T-helper 1 cell treated with Interleukin-12 subunit alpha and Interleukin-12 subunit beta and Interleukin-4 antibody, amounts not matched to agents 30 ng/mL and 1 ng/mL, for 36 hours (primary cell): ENCODE measurements around the gene SLC37A1. TPM values are rescaled to one million over a fixed set of nuclear protein-coding genes. Genes with fewer than 3 reads are reported as not detected.
"Not testable (repeated sequence)": the region's sequence is repeated elsewhere in the genome, so short reads cannot be mapped to it uniquely, and the experiment has no call there.

Source experiments
- intact Hi-C: fragments of 100-400 bp; cut with micrococcal nuclease; formaldehyde crosslinking; loops from one replicate; pipeline ENCODE4 v1.15.1; 2024
- total RNA-seq: library from RNA; stranded (reverse); gene quantifications from 2 replicates; pipeline ENCODE4 v1.2.3, GENCODE V29; 2022

Gene SLC37A1
- total RNA-seq = 13.7 and 14.3 TPM in 2 replicates

- intact Hi-C loops = loop anchor here (5.0 kb wide), 2 partner anchors 276 to 364 kb away; partner anchors contain the start of gene WDR4
These were observed at the start of gene SLC37A1 for GRCh38 chr21:42513151-42513984. Gene SLC37A1, plus strand, starts transcription at chr21:42513852. Its CDS starts 4,603 bp downstream, at chr21:42518455.

DNA sequence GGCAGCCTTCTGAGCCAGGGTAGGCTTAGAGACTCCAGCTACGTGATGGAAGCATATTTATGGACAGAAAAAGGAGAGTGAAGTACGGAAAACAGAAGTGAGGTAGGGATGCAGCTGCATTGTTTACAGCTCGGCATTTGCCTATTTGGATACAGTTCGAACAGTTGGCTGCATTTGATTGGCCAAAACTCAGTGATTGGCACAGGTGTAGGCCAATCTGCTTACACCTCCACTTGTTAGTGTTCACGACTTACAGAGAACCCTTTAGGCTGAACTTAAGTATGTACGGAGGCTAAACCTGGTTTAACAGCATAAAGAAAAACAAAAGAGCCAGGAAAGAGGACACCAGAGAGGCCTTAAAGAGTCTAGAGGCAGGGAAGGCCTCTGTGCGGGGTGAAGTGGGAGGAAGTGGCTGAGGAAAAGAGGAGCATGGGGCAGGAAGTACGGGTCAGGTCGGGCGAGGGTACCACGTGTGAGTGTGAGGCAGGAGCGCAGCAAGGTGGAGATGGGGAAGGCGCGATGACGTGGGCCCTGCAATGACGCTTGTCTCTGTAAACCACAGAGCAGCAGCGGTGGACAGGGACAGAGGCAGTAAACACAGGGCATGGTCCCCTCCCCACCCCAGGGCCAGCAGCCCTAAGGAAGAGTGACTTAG, 49.7 kb upstream of the SLC37A1 start:
- intact Hi-C loops = loop anchor here (1.0 to 5.0 kb wide), 2 partner anchors 32 to 63 kb away; partner anchors contain the start of gene RSPH1

- intact Hi-C loops = no loop called here
These were observed 48.4 kb upstream of the SLC37A1 start for GRCh38 chr21:42465008-42465802.

DNA sequence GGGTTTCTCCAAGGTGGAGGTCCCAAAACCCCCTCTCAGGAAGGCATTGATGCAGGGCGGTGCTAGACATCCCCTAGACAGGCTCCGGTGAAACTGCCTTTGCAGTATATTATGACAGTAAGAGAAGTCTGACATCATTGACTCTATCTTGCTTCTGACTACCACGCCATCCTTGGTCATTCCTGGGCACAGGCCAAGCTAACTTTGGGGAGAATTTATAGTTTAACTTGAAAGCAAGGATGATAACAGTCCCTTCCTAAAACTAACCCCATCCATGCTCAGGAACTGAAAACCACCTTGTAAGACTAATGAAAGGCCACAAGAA, 47.9 kb upstream of the SLC37A1 start:
- intact Hi-C loops = no loop called here

DNA sequence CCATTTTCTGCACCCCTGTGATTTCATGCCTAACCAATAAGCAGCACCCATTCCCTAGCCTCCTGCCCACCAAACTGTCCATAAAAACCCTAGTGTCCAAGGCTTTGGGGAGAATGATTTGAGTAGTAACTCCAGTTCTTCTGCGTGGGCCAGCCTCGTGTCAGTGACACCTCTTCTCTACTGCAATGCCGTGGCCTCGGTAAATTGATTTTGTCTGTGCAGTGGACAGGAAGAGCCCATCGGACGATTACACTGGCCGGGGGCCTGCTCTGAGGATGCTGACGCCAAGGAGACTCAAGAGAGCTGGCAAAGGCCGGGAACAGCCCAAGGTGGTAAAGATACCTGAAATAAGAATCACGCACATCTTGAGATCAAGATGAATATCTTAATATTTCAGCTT, 47.0 kb upstream of the SLC37A1 start:
- intact Hi-C loops = loop anchor here (1.0 kb wide), 1 partner anchor 71 kb away; no protein-coding TSS in a partner anchor

GRCh38 chr21:42467140-42467983, 46.3 kb upstream of the SLC37A1 start:
- intact Hi-C loops = loop anchor here (1.0 kb wide), 1 partner anchor 70 kb away; no protein-coding TSS in a partner anchor

DNA sequence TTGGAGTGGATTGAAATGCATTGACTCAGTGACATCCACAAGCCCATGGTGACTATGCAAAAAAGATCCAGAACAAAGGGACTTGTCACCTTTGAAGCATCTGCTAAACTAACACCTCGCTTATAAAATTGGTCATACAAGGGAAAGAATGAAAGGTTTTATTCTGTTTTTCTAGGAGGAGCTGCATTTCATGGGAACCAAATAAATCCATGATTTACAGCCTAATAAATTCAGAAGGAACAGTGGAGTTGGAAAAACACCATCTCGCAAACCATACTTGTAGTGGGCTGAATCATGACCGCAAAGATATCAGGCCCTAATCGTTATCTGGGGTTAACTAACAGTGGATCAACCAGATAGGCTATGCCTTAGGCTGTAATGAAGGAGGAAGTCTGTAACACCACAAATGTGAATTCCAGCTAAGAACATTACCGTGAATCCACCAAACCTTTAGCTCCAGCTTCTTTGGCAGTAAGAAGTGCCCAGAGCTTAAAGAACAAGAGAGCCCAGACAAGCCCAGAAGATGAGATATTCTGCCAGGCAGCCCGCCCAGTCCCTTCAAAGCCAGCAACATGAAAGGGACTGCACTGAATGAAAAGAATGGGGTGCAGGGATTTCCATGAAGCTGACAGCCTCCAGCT, 45.0 kb upstream of the SLC37A1 start:
- intact Hi-C loops = no loop called here

GRCh38 chr21:42469272-42469671, 44.4 kb upstream of the SLC37A1 start:
- intact Hi-C loops = no loop called here

GRCh38 chr21:42469726-42470125, 43.9 kb upstream of the SLC37A1 start:
- intact Hi-C loops = not testable (repeated sequence)

GRCh38 chr21:42471206-42471605, 42.4 kb upstream of the SLC37A1 start:
- intact Hi-C loops = no loop called here

DNA sequence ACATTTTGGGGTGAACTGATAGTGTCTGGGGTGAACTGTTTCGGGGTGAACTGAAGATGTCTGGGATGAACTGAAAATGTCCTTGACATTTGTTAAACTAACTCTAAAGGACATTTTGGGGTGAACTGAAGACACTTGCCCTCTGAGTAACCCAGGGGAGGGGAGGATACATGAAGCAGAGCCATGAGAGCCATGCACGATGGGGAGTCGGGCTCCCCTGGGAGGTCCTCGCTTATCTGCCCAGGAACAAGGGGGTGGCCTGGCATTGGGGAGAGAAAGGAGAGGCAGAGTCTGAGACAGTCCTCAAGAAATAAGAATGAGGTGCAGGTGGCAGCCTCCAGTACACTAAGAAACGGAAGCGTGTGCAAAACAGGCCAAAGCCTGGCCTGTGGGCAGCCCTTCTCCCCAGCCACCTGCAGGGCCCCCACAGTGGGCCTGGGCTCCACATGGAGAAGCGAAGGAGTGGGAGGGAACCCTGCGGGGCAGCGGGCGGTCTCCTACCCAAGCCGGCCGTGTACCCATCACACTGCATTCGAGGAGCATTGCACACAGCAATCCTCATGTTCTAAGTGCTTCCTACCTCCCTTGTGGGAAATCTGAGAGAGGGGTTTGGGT, 41.8 kb upstream of the SLC37A1 start:
- intact Hi-C loops = no loop called here

DNA sequence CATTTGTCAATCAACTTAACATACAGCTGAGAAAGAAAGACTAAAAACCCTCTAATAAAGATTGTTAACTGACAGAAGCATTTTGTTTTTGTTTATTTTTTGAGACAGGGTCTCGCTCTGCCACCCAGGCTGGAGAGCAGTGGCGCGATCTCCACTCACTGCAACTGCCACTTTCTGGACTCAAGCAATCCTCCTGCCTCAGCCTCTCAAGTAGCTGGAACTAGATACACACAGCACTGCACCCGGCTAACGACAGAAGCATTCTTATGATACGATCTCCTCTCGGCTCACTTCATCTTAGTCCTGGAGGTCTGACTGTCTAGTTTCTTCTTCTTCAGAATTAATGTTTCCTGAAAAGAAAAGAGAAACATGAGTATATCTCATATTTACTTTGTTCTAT, 41.1 kb upstream of the SLC37A1 start:
- intact Hi-C loops = no loop called here

- intact Hi-C loops = no loop called here
These were observed 40.1 kb upstream of the SLC37A1 start for GRCh38 chr21:42473498-42474042.

DNA sequence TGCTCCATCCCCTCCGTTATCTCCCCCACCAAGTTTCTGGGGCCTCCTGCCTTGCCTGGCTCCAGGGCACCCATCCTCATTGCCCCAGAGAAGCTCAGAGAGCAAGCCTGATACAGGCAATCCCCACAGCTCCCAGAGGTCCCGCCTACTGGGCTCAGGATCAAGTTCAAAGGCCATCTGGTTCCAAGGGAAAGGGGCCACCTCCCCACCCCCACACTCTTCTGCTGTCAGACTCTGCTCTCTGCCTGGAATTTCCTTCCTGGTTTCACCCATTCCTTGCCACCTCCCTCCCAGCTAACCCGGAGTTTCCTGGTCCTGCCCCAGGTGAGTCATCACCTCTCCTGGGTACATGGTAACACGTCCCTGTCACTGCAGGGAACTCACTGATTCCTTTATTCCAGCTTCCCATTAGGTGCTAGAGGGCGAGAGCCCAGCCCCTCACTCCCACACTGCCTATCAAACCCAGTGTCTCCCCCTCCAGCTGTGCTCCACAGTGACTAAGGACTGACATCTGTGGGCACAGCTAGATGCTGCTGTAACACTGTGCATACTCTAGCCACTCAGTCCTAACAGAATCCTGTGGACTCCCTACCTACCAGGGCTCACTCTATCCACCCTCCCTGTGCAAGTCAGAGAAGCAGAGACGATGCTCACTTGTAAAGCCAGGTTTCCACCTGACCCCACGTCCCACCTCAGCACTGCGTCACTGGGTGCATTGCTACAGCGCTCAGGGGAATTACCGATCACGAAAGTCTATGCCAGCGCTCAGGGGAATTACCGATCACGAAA, 39.4 kb upstream of the SLC37A1 start:
- intact Hi-C loops = no loop called here

GRCh38 chr21:42475036-42475435, 38.6 kb upstream of the SLC37A1 start:
- intact Hi-C loops = no loop called here

- intact Hi-C loops = no loop called here
These were observed 37.9 kb upstream of the SLC37A1 start for GRCh38 chr21:42475526-42476387.

- intact Hi-C loops = no loop called here
These were observed 37.0 kb upstream of the SLC37A1 start for GRCh38 chr21:42476388-42477331.
